Upper lobe of left lung (tissue), 6 donors: ENCODE measurements around the gene GCDH. TPM values are rescaled to one million over a fixed set of nuclear protein-coding genes. Genes with fewer than 3 reads are reported as not detected.
A peak's percentile ranks its signal among the peaks of the same experiment; 100 is the strongest.

Source experiments
- ATAC-seq, 2 donors: fragments of 200-7000 bp; cut with Tn5 transposase; one replicate each; pipeline ENCODE4 v1.9.1; 2022; ENCODE audit warnings: mild to moderate bottlenecking in 2 of 2, moderate library complexity in 2 of 2; ENCODE audit not compliant: low FRiP score in 2 of 2
- DNase-seq, 2 donors: peaks; one replicate each; pipeline ENCODE4 v3.0.0-alpha.2; 2019 to 2020
- H3K27ac ChIP-seq, 4 donors: fragments of 200-600 bp; sonication (generic); one replicate each; pipeline ENCODE4 v1.5.1; 2016 to 2019
- H3K27me3 ChIP-seq, 4 donors: fragments of 200-600 bp; sonication (generic); one replicate each; pipeline ENCODE4 v1.5.1; 2017 to 2019
- H3K36me3 ChIP-seq, 4 donors: fragments of 200-600 bp; sonication (generic); one replicate each; pipeline ENCODE4 v1.5.1; 2016 to 2019
- H3K4me1 ChIP-seq, 4 donors: fragments of 200-600 bp; sonication (generic); one replicate each; pipeline ENCODE4 v1.5.1; 2018 to 2019
- H3K4me3 ChIP-seq, 4 donors: fragments of 200-600 bp; sonication (generic); one replicate each; pipeline ENCODE4 v1.5.1; 2017 to 2019; ENCODE audit warnings: mild to moderate bottlenecking in 2 of 4, moderate library complexity in 1 of 4
- H3K9me3 ChIP-seq, 4 donors: fragments of 200-600 bp; sonication (generic); one replicate each; pipeline ENCODE4 v1.5.1; 2018 to 2019
- CTCF ChIP-seq, 6 experiments: fragments of 450-650 bp in 4 of 6; fragments of 200-600 bp in 2 of 6; sonication (generic) in 2 of 6; IDR thresholded peaks; one replicate each; pipeline ENCODE4 v1.5.1; 2016 to 2019; ENCODE audit warnings: antibody characterized with exemption in 6 of 6
- EP300 ChIP-seq, 4 donors: sonication (generic); formaldehyde crosslinking; IDR thresholded peaks; one replicate each; pipeline ENCODE4 v1.5.1; 2017; ENCODE audit warnings: antibody characterized with exemption in 4 of 4, control low read depth in 2 of 4
- POLR2A ChIP-seq, 4 donors: fragments of 450-650 bp; IDR thresholded peaks; one replicate each; pipeline ENCODE4 v1.5.1; 2016 to 2017; ENCODE audit warnings: antibody characterized with exemption in 4 of 4, mild to moderate bottlenecking in 2 of 4
- POLR2AphosphoS5 ChIP-seq, 2 donors: sonication (generic); formaldehyde crosslinking; IDR thresholded peaks; one replicate each; pipeline ENCODE4 v1.5.1; 2017; ENCODE audit warnings: antibody characterized with exemption in 2 of 2
- WGBS, 2 donors: methylation state at CpG; one replicate each; pipeline ENCODE4 v1.1.5; 2017 to 2018; 5-methylcytosine and 5-hydroxymethylcytosine counted together
- total RNA-seq, 6 donors: library from RNA; depleted of rRNA in 4 of 6; stranded (reverse); fragments of >200 nt in 4 of 6; gene quantifications; one replicate each; pipeline versions ENCODE4 v1.1.0 to v1.2.1, GENCODE V29; 2016 to 2021
- donor health status: DM: no; HTN: no; CAD: no; lungs with moderate emphysema.
- donor health status: DM: no; HTN: yes; CAD: no; lungs with severe emphysema.

Gene GCDH
- total RNA-seq, 6 donors from 2014 or later, result 19.3 to 47.1 (median 33.3) TPM

DNA sequence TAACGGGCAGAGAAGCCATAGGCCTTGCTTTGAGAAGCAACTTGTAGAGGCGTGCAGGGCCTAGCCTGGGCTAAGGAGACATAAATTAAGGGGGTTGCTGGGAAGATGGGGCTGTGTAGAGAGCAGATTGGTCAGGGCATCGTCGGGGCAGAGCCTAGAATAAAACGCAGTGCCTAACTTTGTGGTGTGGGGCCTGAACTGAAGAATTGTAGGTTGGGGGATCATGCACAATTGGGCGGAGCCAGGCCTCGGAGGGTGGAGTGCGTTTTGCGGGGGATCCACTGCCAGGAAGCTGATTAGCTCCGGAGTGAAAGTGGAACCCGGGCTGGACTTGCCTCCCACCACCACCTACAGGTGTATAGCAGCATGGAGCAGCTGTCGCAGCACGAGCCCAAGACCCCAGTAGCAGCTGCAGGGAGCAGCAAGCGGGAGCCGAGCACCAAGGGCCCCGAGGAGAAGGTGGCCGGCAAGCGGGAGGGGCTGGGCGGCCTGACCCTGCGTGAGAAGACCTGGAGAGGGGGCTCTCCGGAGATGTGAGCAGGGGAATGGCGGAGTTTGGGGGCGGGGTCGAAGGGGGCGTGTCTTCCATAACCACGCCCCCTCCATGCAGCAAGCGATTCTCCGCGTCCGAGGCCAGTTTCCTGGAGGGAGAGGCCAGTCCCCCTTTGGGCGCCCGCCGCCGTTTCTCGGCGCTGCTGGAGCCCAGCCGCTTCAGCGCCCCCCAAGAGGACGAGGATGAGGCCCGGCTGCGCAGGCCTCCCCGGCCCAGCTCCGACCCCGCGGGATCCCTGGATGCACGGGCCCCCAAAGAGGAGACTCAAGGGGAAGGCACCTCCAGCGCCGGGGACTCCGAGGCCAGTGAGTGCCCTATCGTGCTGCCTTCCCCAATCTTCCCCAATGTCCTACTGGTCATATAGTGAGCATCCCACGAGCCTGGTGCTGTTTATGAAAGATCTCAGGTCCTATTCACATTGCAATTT, 23.6 kb upstream of the GCDH start:
- H3K27ac ChIP-seq, result no peak overlapping the region
- no peaks in the 10 kb centered on the region for H3K9me3 ChIP-seq
- TF ChIP-seq POLR2A (IDR thresholded peaks at IDR 0.05) (no peak), CTCF (IDR thresholded peaks at IDR 0.05) (no peak), POLR2AphosphoS5 (IDR thresholded peaks at IDR 0.05) (no peak), EP300 (IDR thresholded peaks at IDR 0.05) (no peak)
- no peaks in the 10 kb centered on the region for H3K36me3 ChIP-seq
- ATAC-seq (peak; percentile 61 to 83), DNase-seq (peak; percentile 71 to 89)
- peaks cover 7 to 10% (median 9%) of the 10 kb centered on the region in 4 donors for H3K4me1 ChIP-seq
- 17 to 30% methylated on average over 14 to 20 of the region's 51 CpGs for WGBS, 2 donors
- peak overlapping the region in 3 of 4 donors; percentile 31 to 49 (median 45) for H3K4me3 ChIP-seq
- peaks cover 0 to 2% (median 0%) of the 10 kb centered on the region in 4 donors for H3K27me3 ChIP-seq

DNA sequence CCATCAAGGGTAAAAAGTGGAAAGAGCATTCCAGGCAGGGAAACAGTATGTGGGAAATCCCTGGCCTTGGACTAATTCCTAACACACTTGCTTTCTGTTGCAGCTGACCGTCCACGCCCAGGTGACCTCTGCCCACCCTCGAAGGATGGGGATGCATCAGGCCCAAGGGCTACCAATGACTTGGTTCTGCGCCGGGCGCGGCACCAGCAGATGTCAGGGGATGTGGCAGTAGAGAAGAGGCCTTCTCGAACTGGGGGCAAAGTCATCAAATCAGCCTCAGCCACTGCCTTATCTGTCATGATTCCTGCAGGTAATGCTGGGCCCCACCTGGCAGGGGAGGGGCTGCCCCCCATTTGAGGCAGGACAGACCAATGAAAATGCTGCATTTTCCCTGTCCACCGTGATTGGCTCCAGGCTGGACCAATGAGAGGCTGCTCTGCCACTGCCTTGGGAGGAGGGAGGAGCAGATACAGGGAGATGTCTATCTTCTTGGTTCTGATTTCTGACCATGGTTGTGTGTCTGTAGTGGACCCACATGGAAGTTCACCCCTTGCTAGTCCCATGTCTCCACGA, 22.3 kb upstream of the GCDH start:
- TF ChIP-seq CTCF (IDR thresholded peaks at IDR 0.05) (no peak), POLR2A (IDR thresholded peaks at IDR 0.05) (no peak), POLR2AphosphoS5 (IDR thresholded peaks at IDR 0.05) (no peak), EP300 (IDR thresholded peaks at IDR 0.05) (no peak)
- WGBS, 2 donors, result 93 to 100% methylated on average over 1 to 10 of the region's 10 CpGs
- no peak overlapping the region for H3K4me3 ChIP-seq
- H3K27ac ChIP-seq, result no peak overlapping the region
- peaks cover 7 to 16% (median 11%) of the 10 kb centered on the region in 4 donors for H3K4me1 ChIP-seq
- ATAC-seq (no peak), DNase-seq (peak in 1 of 2 donors; percentile 66)
- peaks cover 0 to 2% (median 0%) of the 10 kb centered on the region in 4 donors for H3K27me3 ChIP-seq
- no peaks in the 10 kb centered on the region for H3K9me3 ChIP-seq
- no peaks in the 10 kb centered on the region for H3K36me3 ChIP-seq

- TF ChIP-seq POLR2AphosphoS5 (IDR thresholded peaks at IDR 0.05) (no peak), CTCF (IDR thresholded peaks at IDR 0.05) (no peak), POLR2A (IDR thresholded peaks at IDR 0.05) (no peak), EP300 (IDR thresholded peaks at IDR 0.05) (no peak)
- Histone ChIP-seq H3K4me1 (peaks cover 7 to 21% (median 13%) of the 10 kb centered on the region in 4 donors), H3K27me3 (peaks cover 0 to 2% (median 0%) of the 10 kb centered on the region in 4 donors), H3K9me3 (no peaks in the 10 kb centered on the region), H3K36me3 (peaks cover 0 to 17% (median 6%) of the 10 kb centered on the region in 4 donors), H3K27ac (no peak overlapping the region), H3K4me3 (no peak overlapping the region)
- ATAC-seq, result no peak
- 88 to 92% methylated on average over 3 of the region's 3 CpGs for WGBS, 2 donors
- DNase-seq, result no peak
Measured at GRCh38 chr19:12871681-12872080, 19.3 kb upstream of the GCDH start.

GRCh38 chr19:12872255-12872654, 18.7 kb upstream of the GCDH start:
- TF ChIP-seq EP300 (IDR thresholded peaks at IDR 0.05) (no peak), POLR2A (IDR thresholded peaks at IDR 0.05) (no peak), POLR2AphosphoS5 (IDR thresholded peaks at IDR 0.05) (no peak), CTCF (IDR thresholded peaks at IDR 0.05) (no peak)
- WGBS, 2 donors, result 85 to 87% methylated on average over 5 of the region's 5 CpGs
- no peaks in the 10 kb centered on the region for H3K9me3 ChIP-seq

More at GRCh38 chr19:12872255-12872654, 18.7 kb upstream of the GCDH start:
- peaks cover 6 to 18% (median 11%) of the 10 kb centered on the region in 4 donors for H3K4me1 ChIP-seq
- H3K4me3 ChIP-seq, result no peak overlapping the region
- DNase-seq (no peak), ATAC-seq (no peak)
- H3K27ac ChIP-seq, result no peak overlapping the region
- peaks cover 0 to 2% (median 0%) of the 10 kb centered on the region in 4 donors for H3K27me3 ChIP-seq
- peaks cover 0 to 22% (median 10%) of the 10 kb centered on the region in 4 donors for H3K36me3 ChIP-seq
